PFSK-1 (cell line): Measurements from ENCODE around the gene TMEM182.

Experiments
- POLR2AphosphoS5 ChIP-seq: IDR thresholded peaks from 2 replicates; pipeline ENCODE4 v1.6.1; 2012; ENCODE audit warnings: low read depth, mild to moderate bottlenecking, control low read depth, low read length, moderate library complexity
- SIN3A ChIP-seq: IDR thresholded peaks from 2 replicates; pipeline ENCODE4 v1.6.1; 2012; ENCODE audit warnings: mild to moderate bottlenecking, low read length, moderate library complexity, borderline replicate concordance; ENCODE audit not compliant: insufficient read depth
- TF ChIP-seq, protein P1 (sequence below), 2 experiments: IDR thresholded peaks; 2 replicates each; pipeline versions ENCODE4 v1.6.1 to v1.8.0; 2011 to 2012; ENCODE audit warnings: low read depth in 2 of 2, low read length in 2 of 2, control low read depth in 1 of 2, inconsistent platforms in 1 of 2, mild to moderate bottlenecking in 1 of 2, moderate library complexity in 1 of 2; ENCODE audit not compliant: insufficient read depth in 1 of 2

DNA sequence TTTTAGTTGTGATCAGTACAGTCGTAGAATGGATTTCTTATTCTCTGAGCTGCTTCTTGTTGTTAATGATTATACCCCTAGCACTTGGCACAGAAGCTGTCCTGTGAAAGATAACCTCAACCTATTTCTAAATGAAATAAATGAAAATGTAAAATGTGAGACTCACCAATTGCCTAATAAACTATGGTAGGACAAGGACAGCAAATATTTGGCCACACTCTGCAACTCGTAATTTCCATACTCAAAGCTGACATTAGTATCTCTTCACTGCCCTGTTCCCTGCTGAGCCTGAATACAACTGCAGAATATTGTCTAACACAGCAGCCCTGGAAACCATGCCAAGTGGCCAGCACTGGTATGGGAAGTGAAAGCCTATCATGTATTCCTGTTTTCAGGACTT is 34.5 kb downstream of the TMEM182 start:
- TF ChIP-seq, protein P1, sequence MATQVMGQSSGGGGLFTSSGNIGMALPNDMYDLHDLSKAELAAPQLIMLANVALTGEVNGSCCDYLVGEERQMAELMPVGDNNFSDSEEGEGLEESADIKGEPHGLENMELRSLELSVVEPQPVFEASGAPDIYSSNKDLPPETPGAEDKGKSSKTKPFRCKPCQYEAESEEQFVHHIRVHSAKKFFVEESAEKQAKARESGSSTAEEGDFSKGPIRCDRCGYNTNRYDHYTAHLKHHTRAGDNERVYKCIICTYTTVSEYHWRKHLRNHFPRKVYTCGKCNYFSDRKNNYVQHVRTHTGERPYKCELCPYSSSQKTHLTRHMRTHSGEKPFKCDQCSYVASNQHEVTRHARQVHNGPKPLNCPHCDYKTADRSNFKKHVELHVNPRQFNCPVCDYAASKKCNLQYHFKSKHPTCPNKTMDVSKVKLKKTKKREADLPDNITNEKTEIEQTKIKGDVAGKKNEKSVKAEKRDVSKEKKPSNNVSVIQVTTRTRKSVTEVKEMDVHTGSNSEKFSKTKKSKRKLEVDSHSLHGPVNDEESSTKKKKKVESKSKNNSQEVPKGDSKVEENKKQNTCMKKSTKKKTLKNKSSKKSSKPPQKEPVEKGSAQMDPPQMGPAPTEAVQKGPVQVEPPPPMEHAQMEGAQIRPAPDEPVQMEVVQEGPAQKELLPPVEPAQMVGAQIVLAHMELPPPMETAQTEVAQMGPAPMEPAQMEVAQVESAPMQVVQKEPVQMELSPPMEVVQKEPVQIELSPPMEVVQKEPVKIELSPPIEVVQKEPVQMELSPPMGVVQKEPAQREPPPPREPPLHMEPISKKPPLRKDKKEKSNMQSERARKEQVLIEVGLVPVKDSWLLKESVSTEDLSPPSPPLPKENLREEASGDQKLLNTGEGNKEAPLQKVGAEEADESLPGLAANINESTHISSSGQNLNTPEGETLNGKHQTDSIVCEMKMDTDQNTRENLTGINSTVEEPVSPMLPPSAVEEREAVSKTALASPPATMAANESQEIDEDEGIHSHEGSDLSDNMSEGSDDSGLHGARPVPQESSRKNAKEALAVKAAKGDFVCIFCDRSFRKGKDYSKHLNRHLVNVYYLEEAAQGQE (IDR thresholded peaks at IDR 0.05; ENCODE audit: insufficient read depth in 1 of 2, low read depth in 2 of 2, low read length in 2 of 2): no peak
- TF ChIP-seq POLR2AphosphoS5: no peak
- no peak for TF ChIP-seq SIN3A
